Measurements from ENCODE around the gene PIK3R6.
A peak's percentile ranks its signal among the peaks of the same experiment; 100 is the strongest.

The PIK3R6 gene

GRCh38 chr17:8855477-8856204 is 11.8 kb downstream of the PIK3R6 start:
- no peak for DNase-seq (ENCODE audit: low spot score)

DNA sequence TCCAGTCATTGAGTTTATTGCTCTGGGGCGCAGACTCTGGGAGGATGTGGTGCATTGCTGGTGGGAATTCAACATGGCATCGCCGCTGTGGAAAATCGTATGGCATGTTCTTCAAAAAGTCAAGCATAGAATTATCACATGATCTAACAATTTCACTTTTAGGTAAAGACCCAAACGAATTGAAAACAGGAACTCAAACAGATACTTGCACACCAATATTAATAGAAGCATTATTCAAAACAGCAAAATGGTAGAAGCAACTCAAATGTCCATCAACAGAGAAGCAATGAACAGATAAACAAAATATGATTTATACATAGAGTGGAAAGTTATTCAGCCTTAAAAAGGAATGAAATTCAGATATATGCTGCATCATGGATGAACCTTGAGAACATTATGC is 15.9 kb downstream of the PIK3R6 start:
- no peak for DNase-seq (ENCODE audit: low spot score)

DNA sequence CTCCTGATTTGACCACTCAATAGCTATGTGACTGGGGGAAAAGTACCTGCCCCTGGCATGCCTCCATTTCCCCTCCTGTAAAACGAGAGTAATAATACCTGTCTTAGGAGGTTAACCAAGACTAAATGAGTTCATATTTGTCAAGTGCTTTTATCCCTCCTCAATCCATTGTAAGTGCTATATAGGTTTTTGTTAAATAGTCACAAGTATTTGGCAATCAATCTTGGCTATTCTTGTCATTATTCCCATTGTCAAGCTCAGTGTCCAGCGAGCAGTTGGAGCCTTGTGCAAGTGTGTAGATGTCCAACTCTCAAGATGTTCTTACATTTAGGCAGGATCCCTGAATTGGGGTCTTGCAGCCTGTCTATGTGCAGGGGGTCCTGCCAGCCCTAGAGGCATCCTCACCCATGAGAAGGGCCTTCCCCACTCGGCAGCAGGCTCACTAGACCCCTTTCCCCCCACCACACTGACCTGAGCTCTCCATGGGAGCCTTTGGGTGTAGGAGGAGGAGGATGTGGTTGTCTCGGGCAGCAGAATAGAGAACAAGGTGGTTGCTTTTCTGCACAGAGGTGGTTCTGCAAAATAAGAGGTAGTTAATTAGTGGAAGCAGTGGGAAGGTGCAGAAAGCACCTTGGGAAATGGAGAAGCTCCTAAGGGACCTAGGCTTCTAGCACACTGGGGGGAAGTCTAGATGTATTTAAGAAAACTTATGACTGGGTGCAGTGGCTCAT is 18.0 kb downstream of the PIK3R6 start:
- DNase-seq (ENCODE audit: low spot score): no peak

DNA sequence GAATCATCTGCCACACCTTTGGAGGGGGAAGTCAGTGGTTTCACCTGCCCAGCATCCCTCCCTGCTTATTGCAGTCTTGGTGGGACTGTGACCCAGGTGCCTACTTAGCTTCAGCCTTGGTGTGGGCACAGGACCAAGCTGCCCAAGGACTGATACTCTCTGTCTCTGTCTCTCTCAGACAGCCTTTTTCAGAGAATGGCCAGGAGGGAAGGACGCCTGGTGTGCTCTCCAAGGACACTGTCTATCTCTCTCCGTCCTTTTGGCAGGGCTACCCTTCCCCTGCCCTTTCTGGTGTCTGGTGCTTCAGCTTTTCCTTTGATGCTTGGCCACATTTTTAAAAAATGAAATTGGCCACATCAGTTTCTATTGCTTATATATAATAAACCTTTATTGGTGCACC is 19.6 kb downstream of the PIK3R6 start:
- no peak for DNase-seq (ENCODE audit: low spot score)

DNA sequence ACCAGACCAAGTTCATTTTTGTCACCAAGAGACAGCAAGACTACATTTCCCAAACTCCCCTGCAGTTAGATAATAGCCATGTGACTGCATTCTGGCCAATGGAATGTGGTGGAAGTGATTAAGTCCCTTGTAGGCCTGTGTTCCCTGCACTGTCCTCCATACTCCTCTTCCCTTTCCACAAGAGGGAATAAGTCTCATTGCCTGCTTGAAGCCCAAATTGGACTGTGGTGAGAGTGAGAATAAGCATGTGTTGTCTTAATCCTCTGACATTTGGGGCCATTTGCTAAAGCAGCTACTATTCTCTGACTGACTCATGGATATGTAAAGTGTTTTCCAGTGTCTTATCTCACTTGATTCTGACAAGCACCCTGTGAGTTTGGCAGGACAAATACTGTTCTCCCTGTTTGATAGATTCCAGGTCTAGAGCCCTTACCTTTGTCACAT is 20.7 kb downstream of the PIK3R6 start:
- peak; percentile 4 for DNase-seq (ENCODE audit: low spot score)

GRCh38 chr17:8844229-8845218 is 22.9 kb downstream of the PIK3R6 start:
- DNase-seq (ENCODE audit: low spot score): no peak

GRCh38 chr17:8843344-8843743 is 24.1 kb downstream of the PIK3R6 start:
- no peak for DNase-seq (ENCODE audit: low spot score)

DNA sequence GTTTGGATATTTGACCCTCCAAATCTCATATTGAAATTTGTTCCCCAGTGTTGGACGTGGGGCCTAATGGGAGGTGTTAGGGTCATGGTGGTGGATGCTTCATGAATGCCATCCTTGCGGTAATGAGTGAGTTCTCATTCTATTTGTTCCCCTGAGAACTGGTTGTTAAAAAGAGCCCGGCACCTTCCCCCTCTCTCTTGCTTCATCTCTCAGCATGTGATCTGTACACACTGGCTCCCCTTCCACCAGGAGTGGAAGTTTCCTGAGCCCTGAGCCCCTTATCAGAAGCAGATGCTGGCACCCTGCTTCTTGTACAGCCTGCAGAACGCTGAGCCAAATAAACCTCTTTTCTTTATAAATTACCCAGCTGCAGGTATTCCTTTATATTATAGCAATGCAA is 25.6 kb downstream of the PIK3R6 start:
- DNase-seq (ENCODE audit: low spot score): no peak

- no peak for DNase-seq (ENCODE audit: low spot score)
These were observed 28.0 kb downstream of the PIK3R6 start for GRCh38 chr17:8839410-8839935.

- no peak for DNase-seq (ENCODE audit: low spot score)
These were observed 28.9 kb downstream of the PIK3R6 start for GRCh38 chr17:8838551-8839095.

- DNase-seq (ENCODE audit: low spot score): no peak
These were observed 29.9 kb downstream of the PIK3R6 start for GRCh38 chr17:8837563-8838075.

DNA sequence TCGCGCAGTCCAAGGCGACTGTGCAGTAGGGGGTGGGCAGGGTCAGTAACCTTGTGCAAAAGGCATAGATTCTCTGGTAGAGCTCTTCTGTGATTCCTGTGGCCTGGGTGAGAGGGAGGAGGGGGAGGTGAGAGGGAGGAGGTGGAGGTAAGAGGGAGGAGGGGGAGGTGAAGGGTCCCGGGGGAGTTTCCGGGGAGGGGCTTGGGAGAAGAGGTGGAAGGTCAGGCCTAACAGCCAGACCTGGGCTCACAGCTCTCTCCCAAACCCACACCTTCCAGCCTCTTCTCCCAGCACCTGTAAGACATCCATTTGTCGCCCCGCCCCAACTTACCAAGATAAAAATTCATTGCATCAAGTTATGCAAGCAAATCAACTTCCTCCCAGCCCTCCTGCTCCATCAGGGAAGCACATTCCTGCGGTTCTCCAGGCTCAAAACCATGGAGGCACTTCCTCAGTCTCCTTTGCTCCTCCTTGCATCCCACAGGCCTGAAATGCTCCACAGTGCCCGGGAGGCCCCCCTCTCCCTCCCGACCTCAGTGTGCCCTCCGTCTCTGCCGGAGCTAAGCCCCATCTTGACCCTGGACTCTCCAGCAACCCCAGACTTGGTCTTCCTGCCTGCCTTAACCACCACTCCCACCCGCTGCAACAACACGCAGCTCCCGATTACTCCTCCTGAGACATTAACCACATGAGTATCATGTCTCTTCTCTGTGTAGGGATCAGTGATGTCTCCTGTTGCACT is 30.5 kb downstream of the PIK3R6 start:
- no peak for DNase-seq (ENCODE audit: low spot score)

DNA sequence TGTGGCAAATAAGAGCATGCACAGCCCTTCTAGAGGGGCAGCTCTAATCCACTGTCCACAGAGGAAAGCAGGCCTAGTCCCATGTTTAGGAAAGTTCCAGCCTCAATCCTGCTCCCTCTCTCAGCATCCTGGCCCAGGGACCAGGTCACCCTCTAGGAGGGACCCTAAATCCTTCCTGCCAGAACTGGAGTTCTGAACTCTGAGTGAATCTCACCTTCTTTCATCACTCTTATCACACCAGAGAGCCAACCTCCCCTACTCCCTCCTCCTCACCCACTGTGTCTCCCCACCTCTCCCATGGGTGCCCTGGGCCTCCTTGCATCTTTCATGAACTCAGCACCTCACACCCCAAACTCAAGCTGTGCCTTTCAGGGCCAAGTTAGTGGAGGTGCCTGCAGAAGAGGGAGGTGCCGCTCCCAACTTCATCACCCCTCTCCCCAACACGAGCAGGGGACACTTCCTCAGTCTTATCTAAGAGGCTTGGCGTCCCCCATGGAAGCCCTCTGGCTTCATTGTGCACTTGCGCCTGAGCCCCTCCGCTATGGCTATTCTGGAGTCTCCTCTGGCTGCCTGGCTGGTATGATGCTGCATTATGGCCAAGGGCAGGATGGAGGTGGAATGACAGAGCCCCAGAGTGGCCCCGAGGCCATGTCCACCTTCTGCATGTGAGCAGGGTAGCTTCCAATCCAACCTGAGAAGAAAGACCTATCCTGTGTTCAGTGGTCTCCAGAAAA is 31.7 kb downstream of the PIK3R6 start:
- DNase-seq (ENCODE audit: low spot score): no peak

GRCh38 chr17:8835106-8835505 is 32.4 kb downstream of the PIK3R6 start:
- DNase-seq (ENCODE audit: low spot score): no peak

DNA sequence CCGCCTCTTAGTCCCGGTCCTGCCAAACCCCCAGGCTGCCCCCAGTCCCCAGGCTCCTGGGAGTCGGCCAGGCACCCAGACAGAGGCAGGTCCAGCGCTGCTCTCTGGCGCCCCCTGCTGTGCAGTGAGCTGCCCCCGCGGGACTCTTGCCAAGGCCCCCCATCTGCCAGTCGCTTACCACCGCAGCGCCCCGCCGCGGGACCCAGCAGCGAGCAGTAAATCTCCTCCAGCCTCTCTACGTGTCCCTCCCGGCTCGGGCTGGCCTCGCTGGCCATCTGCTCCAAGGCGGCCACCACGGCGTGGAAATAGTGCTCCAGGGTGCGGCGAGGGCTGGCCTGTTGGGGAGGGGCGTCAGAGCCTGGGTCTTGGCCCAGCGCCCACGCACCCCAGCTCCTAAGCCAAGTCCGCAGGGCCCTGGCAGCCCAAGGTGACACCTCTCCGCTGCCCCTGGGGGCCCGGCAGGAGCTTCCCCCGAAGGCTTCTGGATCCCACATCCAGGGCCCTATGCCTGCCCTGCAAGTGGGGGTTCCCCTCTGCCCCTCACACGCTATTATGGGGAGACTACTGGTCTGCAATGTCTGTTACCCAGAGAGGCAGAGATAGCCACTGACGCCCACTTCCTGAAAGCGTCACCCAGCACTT is 34.6 kb downstream of the PIK3R6 start:
- DNase-seq (ENCODE audit: low spot score): peak; percentile 14

DNA sequence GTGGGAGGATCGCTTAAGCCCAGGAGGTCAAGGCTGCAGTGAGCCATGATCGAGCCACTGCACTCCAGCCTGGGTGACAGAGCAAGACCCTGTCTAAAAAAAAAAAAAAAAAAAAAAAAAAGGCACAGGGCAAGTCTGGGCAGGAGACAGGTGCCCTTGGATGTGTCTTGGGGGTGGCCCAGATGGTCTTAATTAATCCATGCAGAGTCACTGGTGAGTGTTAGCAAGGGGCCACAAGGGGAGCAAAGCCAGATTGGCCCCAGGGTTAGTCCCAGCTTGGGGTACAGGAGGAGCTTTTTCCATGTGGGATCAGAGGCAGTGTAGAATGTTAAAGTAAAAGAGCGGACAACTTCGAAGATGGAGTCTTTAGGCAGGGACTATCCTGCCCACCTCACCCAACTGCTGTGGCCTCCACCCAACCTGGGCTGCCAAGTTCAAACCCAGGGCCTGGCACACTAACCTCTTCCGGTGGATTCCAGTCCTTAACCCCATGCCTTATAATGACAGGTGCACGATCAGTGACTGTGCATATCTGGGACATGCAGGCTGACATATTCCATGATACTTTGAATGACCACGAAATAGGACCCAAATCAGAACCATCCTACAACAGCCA is 36.1 kb downstream of the PIK3R6 start:
- no peak for DNase-seq (ENCODE audit: low spot score)

DNA sequence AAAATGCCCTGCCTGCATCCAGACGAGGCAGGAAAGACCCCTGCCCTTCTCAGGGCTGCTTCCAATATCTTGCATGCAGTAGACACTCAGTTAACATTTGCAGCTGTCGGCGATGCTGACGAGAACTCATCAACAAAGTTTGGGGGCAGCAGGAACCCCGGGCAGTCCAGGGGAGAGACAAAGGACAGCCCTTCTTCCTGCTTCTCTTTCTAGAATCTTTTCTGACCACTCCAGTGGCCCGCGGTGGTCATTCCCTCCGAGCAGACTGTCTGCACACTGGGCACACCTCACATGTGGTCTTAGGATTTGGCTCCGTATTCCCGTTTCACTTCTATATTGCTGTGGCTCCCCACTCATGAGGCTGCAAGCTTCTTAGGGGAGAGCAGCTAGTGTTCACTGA is 37.3 kb downstream of the PIK3R6 start:
- DNase-seq (ENCODE audit: low spot score): no peak

GRCh38 chr17:8829036-8829941 is 38.2 kb downstream of the PIK3R6 start:
- no peak for DNase-seq (ENCODE audit: low spot score)

Data from hematopoietic multipotent progenitor cell treated with erythropoietin and hydrocortisone succinate and interleukin-3 and kit ligand, for 15 days (in vitro differentiated cells).